Dedifferentiated amniotic fluid mesenchymal stem cell (primary cell): ENCODE data around the gene KY.

Experiments
- DNase-seq: peaks from one replicate; pipeline ENCODE4 v3.0.0-alpha.2; 2016; ENCODE audit errors: extremely low spot score

The KY gene

GRCh38 chr3:134645515-134645914 is 5.3 kb downstream of the KY start:
- no peak for DNase-seq

- DNase-seq: no peak
Observed at GRCh38 chr3:134644731-134645514, 5.9 kb downstream of the KY start.

- DNase-seq: no peak
Observed at GRCh38 chr3:134643150-134643675, 7.6 kb downstream of the KY start.

- DNase-seq: no peak
Observed at GRCh38 chr3:134642445-134643149, 8.2 kb downstream of the KY start.

GRCh38 chr3:134641671-134642300 is 9.0 kb downstream of the KY start:
- DNase-seq: no peak

GRCh38 chr3:134640872-134641470 is 9.9 kb downstream of the KY start:
- DNase-seq: no peak

- no peak for DNase-seq
Observed at GRCh38 chr3:134640378-134640777, 10.4 kb downstream of the KY start.

- DNase-seq: no peak
Observed at GRCh38 chr3:134638385-134639030, 12.3 kb downstream of the KY start.

GRCh38 chr3:134636406-134636805 is 14.4 kb downstream of the KY start:
- no peak for DNase-seq

GRCh38 chr3:134630506-134630905 is 20.3 kb downstream of the KY start:
- no peak for DNase-seq

- DNase-seq: no peak
Observed at GRCh38 chr3:134628884-134629283, 21.9 kb downstream of the KY start.

GRCh38 chr3:134627831-134628230 is 23.0 kb downstream of the KY start:
- no peak for DNase-seq

- no peak for DNase-seq
Observed at GRCh38 chr3:134625885-134626741, 24.7 kb downstream of the KY start.

- no peak for DNase-seq
Observed at GRCh38 chr3:134625462-134625861, 25.4 kb downstream of the KY start.

GRCh38 chr3:134624537-134625287 is 26.1 kb downstream of the KY start:
- DNase-seq: no peak

- DNase-seq: no peak
Observed at GRCh38 chr3:134623615-134624245, 27.1 kb downstream of the KY start.

GRCh38 chr3:134622806-134623365 is 27.9 kb downstream of the KY start:
- DNase-seq: no peak

- DNase-seq: no peak
Observed at GRCh38 chr3:134621854-134622253, 29.0 kb downstream of the KY start.

GRCh38 chr3:134620476-134621115 is 30.2 kb downstream of the KY start:
- DNase-seq: no peak
